Stomach (tissue), 9 donors: ENCODE measurements around the gene HOXD10. TPM values are rescaled to one million over a fixed set of nuclear protein-coding genes. Genes with fewer than 3 reads are reported as not detected.

Source experiments
- DNase-seq, 2 donors: peaks; one replicate each; pipeline versions ENCODE4 v3.0.0 to v3.0.0-alpha.2; 2013 to 2019
- H3K27ac ChIP-seq, 5 donors: fragments of 200-600 bp in 4 of 5; sonication (generic) in 4 of 5; one replicate each; pipeline ENCODE4 v1.5.1; 2013 to 2019; ENCODE audit warnings: mild to moderate bottlenecking in 1 of 5, moderate library complexity in 1 of 5
- H3K27me3 ChIP-seq, 3 donors: fragments of 200-600 bp; sonication (generic); one replicate each; pipeline ENCODE4 v1.5.1; 2017 to 2019; ENCODE audit warnings: mixed run types in 1 of 3
- H3K36me3 ChIP-seq, 4 donors: fragments of 200-600 bp; sonication (generic); 1 replicate in 3 of 4; 2 replicates in 1 of 4; pipeline ENCODE4 v1.5.1; 2016 to 2019
- H3K4me1 ChIP-seq, 4 donors: fragments of 200-600 bp; sonication (generic); one replicate each; pipeline ENCODE4 v1.5.1; 2016 to 2019
- H3K4me3 ChIP-seq, 4 donors: fragments of 200-600 bp; sonication (generic) in 3 of 4; one replicate each; pipeline ENCODE4 v1.5.1; 2016 to 2019; ENCODE audit warnings: mild to moderate bottlenecking in 1 of 4
- H3K9me3 ChIP-seq, 4 donors: fragments of 200-600 bp; sonication (generic); one replicate each; pipeline ENCODE4 v1.5.1; 2016 to 2019
- EP300 ChIP-seq: sonication (generic); formaldehyde crosslinking; IDR thresholded peaks from one replicate; pipeline ENCODE4 v1.6.1; 2017; ENCODE audit warnings: antibody characterized with exemption
- POLR2A ChIP-seq, 4 donors: fragments of 450-650 bp; IDR thresholded peaks; one replicate each; pipeline ENCODE4 v1.6.1; 2016; ENCODE audit warnings: antibody characterized with exemption in 4 of 4, control low read depth in 2 of 4, mild to moderate bottlenecking in 1 of 4, moderate library complexity in 1 of 4
- POLR2AphosphoS5 ChIP-seq, 3 donors: sonication (generic); formaldehyde crosslinking; IDR thresholded peaks; one replicate each; pipeline ENCODE4 v1.6.1; 2016; ENCODE audit warnings: antibody characterized with exemption in 3 of 3
- WGBS, 5 donors: extraction: QIAGEN DNeasy Blood & Tissue Kit in 3 of 5; methylation state at CpG; one replicate each; pipeline versions ENCODE4 v1.1.5 to v1.1.7; 2013 to 2018; 5-methylcytosine and 5-hydroxymethylcytosine counted together
- intact Hi-C: fragments of 100-400 bp; cut with DNase I; formaldehyde crosslinking; loops from one replicate; pipeline ENCODE4 v1.15.1; 2023; ENCODE audit warnings: low total_unique reads
- polyA plus RNA-seq, 3 donors: library from polyadenylated mRNA; stranded (reverse); fragments of 200-250 nt; gene quantifications; one replicate each; pipeline ENCODE4 v1.2.3, GENCODE V29; 2013
- total RNA-seq, 5 donors: library from RNA; depleted of rRNA; stranded (reverse); fragments of >200 nt; gene quantifications; one replicate each; pipeline versions ENCODE4 v1.1.0 to v1.2.3, GENCODE V29; 2014 to 2016
- TF ChIP-seq, protein P1 (sequence below), 7 experiments: fragments of 450-650 bp in 4 of 7; fragments of 200-600 bp in 3 of 7; sonication (generic) in 3 of 7; IDR thresholded peaks; one replicate each; pipeline ENCODE4 v1.5.1; 2016 to 2019; ENCODE audit warnings: antibody characterized with exemption in 7 of 7, control low read depth in 2 of 7, mild to moderate bottlenecking in 1 of 7
- donor health status: healthy with polysubstance abuse.
- donor health status: Bipolar disorder and iron deficiency.
- donor health status: healthy.

The HOXD10 gene
- total and polyA plus RNA-seq, 8 donors, result 2.6 TPM; not detected in 7

GRCh38 chr2:176071330-176072291, 45.0 kb upstream of the HOXD10 start:
- TF ChIP-seq, protein P1, sequence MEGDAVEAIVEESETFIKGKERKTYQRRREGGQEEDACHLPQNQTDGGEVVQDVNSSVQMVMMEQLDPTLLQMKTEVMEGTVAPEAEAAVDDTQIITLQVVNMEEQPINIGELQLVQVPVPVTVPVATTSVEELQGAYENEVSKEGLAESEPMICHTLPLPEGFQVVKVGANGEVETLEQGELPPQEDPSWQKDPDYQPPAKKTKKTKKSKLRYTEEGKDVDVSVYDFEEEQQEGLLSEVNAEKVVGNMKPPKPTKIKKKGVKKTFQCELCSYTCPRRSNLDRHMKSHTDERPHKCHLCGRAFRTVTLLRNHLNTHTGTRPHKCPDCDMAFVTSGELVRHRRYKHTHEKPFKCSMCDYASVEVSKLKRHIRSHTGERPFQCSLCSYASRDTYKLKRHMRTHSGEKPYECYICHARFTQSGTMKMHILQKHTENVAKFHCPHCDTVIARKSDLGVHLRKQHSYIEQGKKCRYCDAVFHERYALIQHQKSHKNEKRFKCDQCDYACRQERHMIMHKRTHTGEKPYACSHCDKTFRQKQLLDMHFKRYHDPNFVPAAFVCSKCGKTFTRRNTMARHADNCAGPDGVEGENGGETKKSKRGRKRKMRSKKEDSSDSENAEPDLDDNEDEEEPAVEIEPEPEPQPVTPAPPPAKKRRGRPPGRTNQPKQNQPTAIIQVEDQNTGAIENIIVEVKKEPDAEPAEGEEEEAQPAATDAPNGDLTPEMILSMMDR (IDR thresholded peaks at IDR 0.05), result no peak
- no peak for TF ChIP-seq POLR2A (IDR thresholded peaks at IDR 0.05)
- TF ChIP-seq EP300, result no peak
- no peak for TF ChIP-seq POLR2AphosphoS5 (IDR thresholded peaks at IDR 0.05)
- intact Hi-C loops, result no loop called here
- Histone ChIP-seq H3K27ac (no peak overlapping the region), H3K9me3 (peaks cover 0 to 10% (median 2%) of the 10 kb centered on the region in 4 donors), H3K4me3 (no peak overlapping the region), H3K27me3 (peaks cover 41 to 100% (median 100%) of the 10 kb centered on the region in 3 donors), H3K36me3 (no peaks in the 10 kb centered on the region), H3K4me1 (peaks cover 20 to 40% (median 25%) of the 10 kb centered on the region in 4 donors)
- WGBS, 5 donors, result 6 to 16% (median 8%) methylated on average over 19 to 58 of the region's 58 CpGs
- DNase-seq, result no peak

DNA sequence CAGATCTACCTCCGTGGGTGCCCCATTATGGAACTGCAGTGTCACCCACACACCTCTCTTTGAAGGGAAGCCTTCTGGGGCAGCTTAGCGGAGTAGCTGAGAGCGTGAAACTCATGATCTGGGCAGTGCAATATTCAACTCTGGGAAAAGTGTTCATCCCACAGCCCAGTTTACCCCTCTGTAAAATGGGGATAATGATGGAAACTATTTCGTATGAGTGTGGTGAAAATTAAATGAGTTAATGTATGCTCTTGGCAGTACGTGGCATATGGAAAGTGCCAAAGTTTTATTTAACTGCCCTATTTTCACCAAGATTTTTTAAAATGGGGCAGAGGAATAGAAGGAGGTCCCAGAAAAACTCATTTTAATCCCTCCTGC, 44.3 kb upstream of the HOXD10 start:
- TF ChIP-seq EP300 (no peak), POLR2AphosphoS5 (IDR thresholded peaks at IDR 0.05) (no peak), POLR2A (IDR thresholded peaks at IDR 0.05) (no peak)
- TF ChIP-seq, protein P1 (IDR thresholded peaks at IDR 0.05), result no peak
- H3K27ac ChIP-seq, result no peak overlapping the region
- H3K27me3 ChIP-seq, result peaks cover 40 to 100% (median 100%) of the 10 kb centered on the region in 3 donors
- intact Hi-C loops, result no loop called here
- no peak overlapping the region for H3K4me3 ChIP-seq
- DNase-seq, result no peak
- no peaks in the 10 kb centered on the region for H3K36me3 ChIP-seq
- peaks cover 0 to 12% (median 2%) of the 10 kb centered on the region in 4 donors for H3K9me3 ChIP-seq
- WGBS, 5 donors, result 14 to 31% (median 27%) methylated on average over 5 of the region's 5 CpGs
- H3K4me1 ChIP-seq, result peaks cover 15 to 33% (median 20%) of the 10 kb centered on the region in 4 donors

- H3K4me1 ChIP-seq, result peaks cover 5 to 23% (median 10%) of the 10 kb centered on the region in 4 donors
- H3K36me3 ChIP-seq, result no peaks in the 10 kb centered on the region
- H3K27ac ChIP-seq, result no peak overlapping the region
- no peak for DNase-seq
- H3K27me3 ChIP-seq, result peaks cover 32 to 100% (median 100%) of the 10 kb centered on the region in 3 donors
- peaks cover 0 to 12% (median 2%) of the 10 kb centered on the region in 4 donors for H3K9me3 ChIP-seq
- intact Hi-C loops, result no loop called here
- H3K4me3 ChIP-seq, result no peak overlapping the region
- WGBS, 5 donors, result 3 to 8% (median 5%) methylated on average over 20 to 29 of the region's 29 CpGs
- TF ChIP-seq, protein P1 (IDR thresholded peaks at IDR 0.05), result no peak
These were observed 43.4 kb upstream of the HOXD10 start for GRCh38 chr2:176072951-176073904.

GRCh38 chr2:176074919-176075425, 41.6 kb upstream of the HOXD10 start:
- no peak overlapping the region for H3K27ac ChIP-seq
- TF ChIP-seq POLR2A (IDR thresholded peaks at IDR 0.05) (no peak), EP300 (no peak), POLR2AphosphoS5 (IDR thresholded peaks at IDR 0.05) (no peak)
- TF ChIP-seq, protein P1 (IDR thresholded peaks at IDR 0.05), result no peak
- H3K4me3 ChIP-seq, result no peak overlapping the region
- DNase-seq, result no peak
- intact Hi-C loops, result no loop called here
- no peaks in the 10 kb centered on the region for H3K36me3 ChIP-seq
- peaks cover 0 to 12% (median 6%) of the 10 kb centered on the region in 4 donors for H3K9me3 ChIP-seq
- H3K4me1 ChIP-seq, result peaks cover 4 to 27% (median 14%) of the 10 kb centered on the region in 4 donors
- peaks cover 42 to 100% (median 100%) of the 10 kb centered on the region in 3 donors for H3K27me3 ChIP-seq
- WGBS, 5 donors, result 16 to 22% (median 18%) methylated on average over 7 of the region's 7 CpGs
